IMR-90 (cell line): ENCODE data around the gene LYZL2. TPM values are rescaled to one million over a fixed set of nuclear protein-coding genes. Genes with fewer than 3 reads are reported as not detected.
A peak's percentile ranks its signal among the peaks of the same experiment; 100 is the strongest.
"Not testable (repeated sequence)": the region's sequence is repeated elsewhere in the genome, so short reads cannot be mapped to it uniquely, and the experiment has no call there.

Source experiments
- ATAC-seq: fragments of 200-7000 bp; cut with Tn5 transposase; 2 replicates; pipeline ENCODE4 v1.9.1; 2020; ENCODE audit warnings: low read depth, mild to moderate bottlenecking, moderate library complexity
- BruUV-seq: library from RNA; stranded (reverse); fragments of 400-500 nt; replicated peaks from 2 replicates; lab custom pipeline; 2021; lab: Mats Ljungman, UMichigan
- CTCF ChIA-PET: fragments of 300-600 bp; formaldehyde crosslinking; extraction: SDS; loops from one replicate; lab custom pipeline; 2021; ENCODE audit warnings: antibody characterized with exemption; lab: Yijun Ruan, JAX
- POLR2A ChIA-PET: fragments of 300-600 bp; sonication (Branson Sonifier 250); formaldehyde crosslinking; loops from one replicate; lab custom pipeline; 2022; ENCODE audit warnings: antibody characterized with exemption; ENCODE audit not compliant: unreplicated experiment; lab: Charles Lee
- DNase-seq: peaks from one replicate; pipeline ENCODE4 v3.0.0; 2013
- H2AFZ ChIP-seq: replicated peaks from 2 replicates; pipeline ENCODE3; 2013; ENCODE audit warnings: low read length, mild to moderate bottlenecking; ENCODE audit not compliant: poor library complexity
- H2AK5ac ChIP-seq: 2 replicates; pipeline ENCODE4 v1.6.1; 2013; ENCODE audit warnings: low read depth, low read length, inconsistent platforms
- H2AK9ac ChIP-seq: replicated peaks from 2 replicates; pipeline ENCODE3; 2013; ENCODE audit warnings: mild to moderate bottlenecking, low read depth, low read length, moderate library complexity; ENCODE audit not compliant: poor library complexity
- H2BK120ac ChIP-seq: 2 replicates; pipeline ENCODE4 v1.6.1; 2013; ENCODE audit warnings: low read depth, low read length, inconsistent platforms
- H2BK15ac ChIP-seq: 3 replicates; pipeline ENCODE4 v1.6.1; 2013; ENCODE audit warnings: low read depth, low read length, inconsistent platforms
- H2BK20ac ChIP-seq: 2 replicates; pipeline ENCODE4 v1.6.1; 2013; ENCODE audit warnings: low read depth, mild to moderate bottlenecking, inconsistent platforms, low read length, moderate library complexity
- H2BK5ac ChIP-seq: 2 replicates; pipeline ENCODE4 v1.6.1; 2013; ENCODE audit warnings: mild to moderate bottlenecking, low read depth, low read length, inconsistent platforms; ENCODE audit not compliant: poor library complexity, severe bottlenecking
- H3K14ac ChIP-seq: replicated peaks from 2 replicates; pipeline ENCODE4 v1.6.1; 2013; ENCODE audit warnings: low read depth, low read length, inconsistent platforms
- H3K18ac ChIP-seq: 2 replicates; pipeline ENCODE4 v1.6.1; 2013; ENCODE audit warnings: low read depth, low read length, control low read depth
- H3K23ac ChIP-seq: 2 replicates; pipeline ENCODE4 v1.6.1; 2013; ENCODE audit warnings: low read depth, low read length, inconsistent platforms
- H3K27ac ChIP-seq: 2 replicates; pipeline ENCODE4 v1.5.1; 2013; ENCODE audit warnings: mild to moderate bottlenecking, control low read depth, low read length; ENCODE audit not compliant: insufficient read depth
- H3K27me3 ChIP-seq: 2 replicates; pipeline ENCODE4 v1.6.1; 2013; ENCODE audit warnings: low read length; ENCODE audit not compliant: control insufficient read depth, insufficient read depth
- H3K36me3 ChIP-seq: 2 replicates; pipeline ENCODE4 v1.6.1; 2013; ENCODE audit warnings: low read length, mixed read lengths; ENCODE audit not compliant: control insufficient read depth, insufficient read depth
- H3K4ac ChIP-seq: 2 replicates; pipeline ENCODE4 v1.6.1; 2013; ENCODE audit warnings: low read depth, low read length, inconsistent platforms
- H3K4me1 ChIP-seq: 2 replicates; pipeline ENCODE4 v1.6.1; 2013; ENCODE audit warnings: low read length, mixed read lengths; ENCODE audit not compliant: control insufficient read depth, insufficient read depth
- H3K4me2 ChIP-seq: 2 replicates; pipeline ENCODE4 v1.6.1; 2013; ENCODE audit warnings: low read depth, mild to moderate bottlenecking, control low read depth, low read length, moderate library complexity
- H3K4me3 ChIP-seq: 2 replicates; pipeline ENCODE4 v1.5.1; 2013; ENCODE audit warnings: low read depth, mild to moderate bottlenecking, control low read depth, low read length, moderate library complexity; ENCODE audit not compliant: insufficient read depth
- H3K56ac ChIP-seq: 2 replicates; pipeline ENCODE4 v1.6.1; 2013; ENCODE audit warnings: low read length, inconsistent platforms; ENCODE audit not compliant: insufficient read depth; ENCODE audit errors: extremely low read depth
- H3K79me1 ChIP-seq, 2 experiments: 2 replicates each; pipeline ENCODE4 v1.6.1; 2013; ENCODE audit warnings: low read length in 2 of 2, inconsistent platforms in 1 of 2, low read depth in 1 of 2
- H3K9ac ChIP-seq: 2 replicates; pipeline ENCODE4 v1.6.1; 2013; ENCODE audit warnings: low read depth, low read length, control low read depth
- H3K9me1 ChIP-seq: 2 replicates; pipeline ENCODE4 v1.6.1; 2013; ENCODE audit warnings: low read length, inconsistent platforms; ENCODE audit not compliant: insufficient read depth
- H3K9me3 ChIP-seq: 2 replicates; pipeline ENCODE4 v1.6.1; 2013; ENCODE audit warnings: low read length; ENCODE audit not compliant: control insufficient read depth, insufficient read depth
- H4K20me1 ChIP-seq: 2 replicates; pipeline ENCODE4 v1.6.1; 2013; ENCODE audit warnings: low read length, inconsistent platforms; ENCODE audit not compliant: insufficient read depth
- H4K5ac ChIP-seq: 2 replicates; pipeline ENCODE4 v1.6.1; 2013; ENCODE audit warnings: mild to moderate bottlenecking, low read depth, low read length, control low read depth
- H4K8ac ChIP-seq, 2 experiments: 2 replicates each; pipeline ENCODE4 v1.6.1; 2013; ENCODE audit warnings: low read depth in 2 of 2, low read length in 2 of 2, control low read depth in 1 of 2, inconsistent platforms in 1 of 2
- H4K91ac ChIP-seq: 2 replicates; pipeline ENCODE4 v1.6.1; 2013; ENCODE audit warnings: low read depth, low read length, inconsistent platforms; ENCODE audit not compliant: insufficient read depth
- CEBPB ChIP-seq: IDR thresholded peaks from 2 replicates; pipeline ENCODE4 v1.6.1; 2012; ENCODE audit warnings: low read depth, low read length, improper control_type of control experiment
- FOS ChIP-seq: fragments of 150-350 bp; IDR thresholded peaks from 2 replicates; pipeline ENCODE4 v1.6.1; 2016; ENCODE audit warnings: low read depth, low read length
- WGBS, 2 experiments: methylation state at CpG; one replicate each; pipeline versions ENCODE4 v1.1.5 to v1.1.7; 2013; ENCODE audit warnings: missing lambda C conversion rate in 2 of 2; ENCODE audit not compliant: insufficient read length in 1 of 2; ENCODE audit errors: extremely low coverage in 2 of 2; 5-methylcytosine and 5-hydroxymethylcytosine counted together
- dilution Hi-C: fragments of 300-500 bp; cut with HindIII; formaldehyde crosslinking; loops from one replicate; pipeline ENCODE4 v1.14.3; 2018; ENCODE audit warnings: low sequenced_read_pairs; ENCODE audit not compliant: unreplicated experiment
- in situ Hi-C: fragments of 300-500 bp; cut with MboI; formaldehyde crosslinking; loops from 3 replicates; pipeline ENCODE4 v1.14.3; 2019; ENCODE audit warnings: low sequenced_read_pairs, inconsistent platforms, mixed read lengths
- intact Hi-C: fragments of 100-400 bp; cut with micrococcal nuclease; formaldehyde crosslinking; loops from 2 replicates; pipeline ENCODE4 v1.10.0; 2022
- polyA plus RNA-seq, 3 experiments: library from polyadenylated mRNA; depleted of rRNA; stranded (reverse); fragments of >200 nt; gene quantifications; 2 replicates each; pipeline ENCODE4 v1.2.3, GENCODE V29; 2012; ENCODE audit warnings: low replicate concordance in 1 of 3
- total RNA-seq: library from RNA; depleted of rRNA; stranded (reverse); fragments of >200 nt; gene quantifications from 2 replicates; pipeline ENCODE4 v1.2.3, GENCODE V29; 2012

The LYZL2 gene
- total and polyA plus RNA-seq, 2 of the 4 experiments (the other 2 are of a cell fraction), result not detected

- peak overlapping the region; percentile 72; the same call in 1 of the 2 replicates for H3K23ac ChIP-seq
- peak overlapping the region; percentile 88 for H3K4ac ChIP-seq
- H3K4me3 ChIP-seq, H2BK5ac ChIP-seq, dilution Hi-C loops, H2AK9ac ChIP-seq, CTCF ChIA-PET, H3K9ac ChIP-seq, H3K4me1 ChIP-seq, H3K36me3 ChIP-seq, H3K27me3 ChIP-seq, H4K5ac ChIP-seq, BruUV-seq, H3K27ac ChIP-seq, POLR2A ChIA-PET, intact Hi-C loops, H4K20me1 ChIP-seq, H3K56ac ChIP-seq, H3K9me3 ChIP-seq, in situ Hi-C loops, H3K9me1 ChIP-seq, H3K79me1 ChIP-seq: not testable (repeated sequence)
- TF ChIP-seq FOS, result peak; percentile 65; the same call in 1 of the 2 replicates
- TF ChIP-seq CEBPB, result peak; percentile 50
- peak overlapping the region; percentile 88; the same call in 1 of the 2 replicates for H2BK120ac ChIP-seq
- H2AK5ac ChIP-seq, result peak overlapping the region; percentile 97
- H3K18ac ChIP-seq, result peak overlapping the region; percentile 37; the same call in 1 of the 2 replicates
- H3K4me2 ChIP-seq, result peak overlapping the region; percentile 53; the same call in 1 of the 2 replicates
- peak overlapping the region; percentile 61 for H2AFZ ChIP-seq
- ATAC-seq, result peak; percentile 88
- H4K8ac ChIP-seq, result peak overlapping the region in 1 of 2 experiments; percentile 57; a peak in 1 of 4 replicates
- H2BK20ac ChIP-seq, result peak overlapping the region; percentile 49
- DNase-seq, result peak; percentile 88
- peak overlapping the region; percentile 2; the same call in 1 of the 2 replicates for H4K91ac ChIP-seq
- peak overlapping the region; percentile 97 for H3K14ac ChIP-seq
- no CpG with 5 or more reads among the region's 10 CpGs for WGBS, 2 experiments
- H2BK15ac ChIP-seq, result peak overlapping the region; percentile 61; the same call in 2 of the 3 replicates
Observed at GRCh38 chr10:30651470-30652397, 22.2 kb upstream of the LYZL2 start.
